Esophagus muscularis mucosa (tissue), 4 donors: ENCODE data around the gene CFAP107. TPM values are rescaled to one million over a fixed set of nuclear protein-coding genes. Genes with fewer than 3 reads are reported as not detected.

Experiments
- DNase-seq: peaks from one replicate; pipeline ENCODE4 v3.0.0-alpha.2; 2017; ENCODE audit errors: extremely low spot score
- H3K27ac ChIP-seq, 4 donors: fragments of 200-600 bp; sonication (generic); replicated peaks in 1 of 4; 1 replicate in 3 of 4; 2 replicates in 1 of 4; pipeline ENCODE4 v1.5.1; 2016 to 2019; ENCODE audit warnings: mild to moderate bottlenecking in 1 of 4
- H3K27me3 ChIP-seq, 4 donors: fragments of 200-600 bp; sonication (generic); one replicate each; pipeline versions ENCODE4 v1.5.1 to v1.6.0; 2016 to 2019
- H3K36me3 ChIP-seq, 4 donors: fragments of 200-600 bp; sonication (generic); one replicate each; pipeline ENCODE4 v1.5.1; 2016 to 2019
- H3K4me1 ChIP-seq, 4 donors: fragments of 200-600 bp; sonication (generic); one replicate each; pipeline ENCODE4 v1.5.1; 2016 to 2019
- H3K4me3 ChIP-seq, 4 donors: fragments of 200-600 bp; sonication (generic); 1 replicate in 2 of 4; 2 replicates in 2 of 4; pipeline ENCODE4 v1.5.1; 2016 to 2019; ENCODE audit warnings: mild to moderate bottlenecking in 4 of 4, moderate library complexity in 1 of 4
- H3K9me3 ChIP-seq, 4 donors: fragments of 200-600 bp; sonication (generic); 1 replicate in 3 of 4; 2 replicates in 1 of 4; pipeline ENCODE4 v1.5.1; 2016 to 2019
- EP300 ChIP-seq: sonication (generic); formaldehyde crosslinking; IDR thresholded peaks from one replicate; pipeline ENCODE4 v1.6.1; 2017; ENCODE audit warnings: antibody characterized with exemption
- POLR2A ChIP-seq: fragments of 450-650 bp; IDR thresholded peaks from one replicate; pipeline ENCODE4 v1.6.1; 2017; ENCODE audit warnings: antibody characterized with exemption, moderate library complexity, mild to moderate bottlenecking, low read depth
- POLR2AphosphoS5 ChIP-seq, 2 donors: sonication (generic); formaldehyde crosslinking; IDR thresholded peaks; one replicate each; pipeline ENCODE4 v1.6.1; 2017; ENCODE audit warnings: antibody characterized with exemption in 2 of 2
- WGBS: methylation state at CpG from one replicate; pipeline ENCODE4 v1.1.5; 2018; 5-methylcytosine and 5-hydroxymethylcytosine counted together
- intact Hi-C: fragments of 100-400 bp; cut with DNase I; formaldehyde crosslinking; loops from one replicate; pipeline ENCODE4 v1.15.1; 2023
- total RNA-seq, 4 donors: library from RNA; depleted of rRNA; stranded (reverse); fragments of >200 nt; gene quantifications; one replicate each; pipeline versions ENCODE4 v1.1.0 to v1.2.1, GENCODE V29; 2016
- TF ChIP-seq, protein P1 (sequence below), 3 experiments: fragments of 200-600 bp in 2 of 3; fragments of 450-650 bp in 1 of 3; sonication (generic) in 2 of 3; IDR thresholded peaks; one replicate each; pipeline ENCODE4 v1.5.1; 2017 to 2019; ENCODE audit warnings: antibody characterized with exemption in 3 of 3, mild to moderate bottlenecking in 2 of 3, moderate library complexity in 1 of 3

CFAP107 gene
- total RNA-seq, 4 donors from 2014 or later, result not detected

DNA sequence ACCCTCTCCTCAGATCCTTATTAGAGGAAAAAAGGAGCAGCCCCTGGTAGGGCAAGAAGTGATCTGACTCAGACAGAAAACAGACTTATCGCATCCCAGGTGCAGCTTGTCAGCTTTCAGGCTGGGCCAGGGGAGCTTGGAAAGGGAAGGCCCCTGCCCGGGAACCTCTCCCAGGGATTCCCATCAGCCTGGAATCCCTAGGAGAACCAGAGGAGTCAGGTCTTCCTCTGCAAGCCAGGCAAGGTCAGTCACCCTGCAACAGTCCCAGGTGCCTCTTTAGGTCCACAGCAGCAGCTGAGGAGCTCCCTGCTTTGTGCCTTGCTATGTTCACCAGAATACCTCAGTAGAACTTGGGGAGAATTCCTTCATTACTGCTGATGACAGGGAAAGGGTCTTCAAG is 24.6 kb downstream of the CFAP107 start:
- peaks cover 0 to 9% (median 0%) of the 10 kb centered on the region in 4 donors for H3K9me3 ChIP-seq
- DNase-seq, result peak; percentile 84
- 74% methylated on average over 2 of the region's 2 CpGs for WGBS

DNA sequence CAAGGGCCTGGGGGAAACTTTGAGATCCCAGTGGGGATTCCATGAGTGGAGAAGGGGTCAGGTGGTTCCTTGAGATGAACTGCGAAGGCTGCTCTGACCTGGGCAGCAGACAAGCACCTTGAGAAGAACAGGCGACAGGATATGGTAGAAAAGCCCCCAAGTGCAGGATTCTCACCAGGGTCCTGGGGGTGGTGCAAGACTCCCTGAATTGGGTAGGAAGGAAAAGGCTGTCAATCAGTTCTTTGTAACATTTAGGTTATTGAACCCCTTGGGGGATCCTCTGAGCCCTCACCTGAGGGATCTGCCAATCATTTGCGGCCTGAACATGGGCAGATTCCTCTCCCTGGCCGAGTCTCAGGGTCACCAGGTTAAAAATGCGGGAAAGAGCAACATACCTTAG is 25.2 kb downstream of the CFAP107 start:
- Histone ChIP-seq H3K4me1 (no peaks in the 10 kb centered on the region), H3K27ac (no peak overlapping the region), H3K9me3 (peaks cover 0 to 8% (median 0%) of the 10 kb centered on the region in 4 donors), H3K4me3 (no peak overlapping the region), H3K36me3 (no peaks in the 10 kb centered on the region), H3K27me3 (peaks cover 0 to 49% (median 0%) of the 10 kb centered on the region in 4 donors)
- peak; percentile 53 for DNase-seq
- 73% methylated on average over 5 of the region's 5 CpGs for WGBS
- TF ChIP-seq POLR2AphosphoS5 (IDR thresholded peaks at IDR 0.05), result no peak
- TF ChIP-seq POLR2A, result no peak
- TF ChIP-seq, protein P1, sequence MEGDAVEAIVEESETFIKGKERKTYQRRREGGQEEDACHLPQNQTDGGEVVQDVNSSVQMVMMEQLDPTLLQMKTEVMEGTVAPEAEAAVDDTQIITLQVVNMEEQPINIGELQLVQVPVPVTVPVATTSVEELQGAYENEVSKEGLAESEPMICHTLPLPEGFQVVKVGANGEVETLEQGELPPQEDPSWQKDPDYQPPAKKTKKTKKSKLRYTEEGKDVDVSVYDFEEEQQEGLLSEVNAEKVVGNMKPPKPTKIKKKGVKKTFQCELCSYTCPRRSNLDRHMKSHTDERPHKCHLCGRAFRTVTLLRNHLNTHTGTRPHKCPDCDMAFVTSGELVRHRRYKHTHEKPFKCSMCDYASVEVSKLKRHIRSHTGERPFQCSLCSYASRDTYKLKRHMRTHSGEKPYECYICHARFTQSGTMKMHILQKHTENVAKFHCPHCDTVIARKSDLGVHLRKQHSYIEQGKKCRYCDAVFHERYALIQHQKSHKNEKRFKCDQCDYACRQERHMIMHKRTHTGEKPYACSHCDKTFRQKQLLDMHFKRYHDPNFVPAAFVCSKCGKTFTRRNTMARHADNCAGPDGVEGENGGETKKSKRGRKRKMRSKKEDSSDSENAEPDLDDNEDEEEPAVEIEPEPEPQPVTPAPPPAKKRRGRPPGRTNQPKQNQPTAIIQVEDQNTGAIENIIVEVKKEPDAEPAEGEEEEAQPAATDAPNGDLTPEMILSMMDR (IDR thresholded peaks at IDR 0.05), result no peak
- no peak for TF ChIP-seq EP300
- intact Hi-C loops, result no loop called here

More for the DNA sequence above, 24.6 kb downstream of the CFAP107 start:
- H3K27me3 ChIP-seq, result peaks cover 0 to 49% (median 0%) of the 10 kb centered on the region in 4 donors
- H3K36me3 ChIP-seq, result no peaks in the 10 kb centered on the region
- no peaks in the 10 kb centered on the region for H3K4me1 ChIP-seq
- TF ChIP-seq POLR2AphosphoS5 (IDR thresholded peaks at IDR 0.05) (no peak), POLR2A (no peak), EP300 (no peak)
- TF ChIP-seq, protein P1 (IDR thresholded peaks at IDR 0.05), result no peak
- H3K27ac ChIP-seq, result no peak overlapping the region
- H3K4me3 ChIP-seq, result no peak overlapping the region
- intact Hi-C loops, result no loop called here

DNA sequence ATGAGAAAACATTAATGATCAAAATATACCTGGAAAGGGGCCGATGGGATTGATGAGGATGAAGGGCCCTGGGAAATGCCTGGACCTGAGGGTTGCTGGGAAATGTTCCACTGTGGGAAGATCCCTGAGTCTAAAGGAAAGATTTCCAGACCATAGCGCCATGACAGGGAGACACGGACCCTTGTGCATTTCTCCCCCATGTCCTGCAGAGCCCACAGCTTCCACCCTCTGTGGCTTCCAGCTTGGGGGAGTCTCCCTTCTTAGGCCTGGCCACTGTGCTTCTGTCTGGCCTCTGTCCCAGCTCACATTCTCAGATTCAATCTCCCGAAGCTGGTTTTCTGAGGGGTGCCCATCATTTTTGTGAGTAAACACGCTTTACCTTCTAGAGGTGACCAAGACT is 26.5 kb downstream of the CFAP107 start:
- 92% methylated on average over 5 of the region's 5 CpGs for WGBS
- Histone ChIP-seq H3K9me3 (no peaks in the 10 kb centered on the region), H3K4me3 (no peak overlapping the region), H3K4me1 (no peaks in the 10 kb centered on the region), H3K27ac (no peak overlapping the region), H3K27me3 (peaks cover 0 to 49% (median 0%) of the 10 kb centered on the region in 4 donors), H3K36me3 (no peaks in the 10 kb centered on the region)
- intact Hi-C loops, result no loop called here
- peak; percentile 75 for DNase-seq
- TF ChIP-seq POLR2AphosphoS5 (IDR thresholded peaks at IDR 0.05) (no peak), EP300 (no peak), POLR2A (no peak)
- TF ChIP-seq, protein P1 (IDR thresholded peaks at IDR 0.05), result no peak

DNA sequence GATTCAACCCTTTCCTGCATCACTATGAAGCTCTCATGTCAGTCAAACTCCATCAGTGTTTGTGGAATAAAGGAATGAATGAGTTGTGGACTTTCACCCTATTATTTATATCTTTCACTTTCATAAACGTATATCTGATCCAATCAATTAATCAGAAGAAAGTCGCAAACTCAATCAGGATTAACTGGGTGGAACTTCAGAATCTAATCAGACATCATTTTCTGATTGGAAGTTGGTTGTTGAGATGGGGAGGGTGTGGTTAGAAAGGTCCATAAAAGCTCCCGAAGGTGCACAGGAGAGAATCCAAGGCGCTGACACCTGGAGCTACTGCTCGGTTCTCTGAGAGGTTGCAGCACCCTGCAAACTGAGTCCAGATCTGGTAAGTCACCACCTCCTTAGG is 27.4 kb downstream of the CFAP107 start, which contains the start of gene PRAMEF12:
Gene PRAMEF12, plus strand, starts transcription at position 301 of the 400 bp plus-strand sequence. CDS start 1,130 bp downstream, outside the sequence.
- TF ChIP-seq, protein P1 (IDR thresholded peaks at IDR 0.05), result no peak
- no peak for TF ChIP-seq POLR2AphosphoS5 (IDR thresholded peaks at IDR 0.05)
- TF ChIP-seq POLR2A, result no peak
- no peak for TF ChIP-seq EP300
- Histone ChIP-seq H3K27me3 (peaks cover 0 to 45% (median 0%) of the 10 kb centered on the region in 4 donors), H3K4me3 (no peak within 1 kb of the TSS), H3K36me3 (no peaks in the 10 kb centered on the region), H3K9me3 (no peaks in the 10 kb centered on the region), H3K27ac (no peak within 1 kb of the TSS), H3K4me1 (no peaks in the 10 kb centered on the region)
- intact Hi-C loops, result no loop called here
- WGBS, result 80% methylated on average over 5 of the region's 5 CpGs
- DNase-seq, result peak; percentile 21

DNA sequence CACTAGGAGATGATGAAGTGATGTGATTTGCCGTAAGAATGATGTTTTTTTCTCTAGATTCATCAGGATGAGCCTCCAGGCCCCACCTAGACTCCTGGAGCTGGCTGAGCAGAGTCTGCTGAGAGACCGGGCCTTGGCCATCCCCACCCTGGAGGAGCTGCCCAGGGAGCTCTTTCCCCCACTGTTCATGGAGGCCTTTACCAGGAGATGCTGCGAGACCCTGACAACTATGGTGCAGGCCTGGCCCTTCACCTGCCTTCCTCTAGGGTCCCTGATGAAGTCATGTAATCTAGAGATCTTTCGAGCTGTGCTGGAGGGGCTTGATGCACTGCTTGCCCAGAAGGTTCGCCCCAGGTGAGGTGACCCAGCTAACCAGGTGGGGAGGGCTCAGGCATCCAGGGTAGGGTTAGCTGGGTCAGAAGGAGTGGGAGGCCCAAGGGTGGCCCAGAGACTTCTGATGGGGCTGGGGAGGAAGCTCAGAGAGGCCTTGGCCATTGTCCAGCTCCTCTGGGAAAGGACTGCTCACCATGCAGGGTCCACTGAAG is 28.9 kb downstream of the CFAP107 start:
- 72% methylated on average over 2 of the region's 5 CpGs for WGBS
- peak; percentile 66 for DNase-seq
- H3K27ac ChIP-seq, result no peak overlapping the region

More for the DNA sequence above, 28.9 kb downstream of the CFAP107 start:
- peaks cover 0 to 32% (median 0%) of the 10 kb centered on the region in 4 donors for H3K27me3 ChIP-seq
- H3K4me1 ChIP-seq, result no peaks in the 10 kb centered on the region
- intact Hi-C loops, result no loop called here
- no peaks in the 10 kb centered on the region for H3K36me3 ChIP-seq
- no peak overlapping the region for H3K4me3 ChIP-seq
- H3K9me3 ChIP-seq, result no peaks in the 10 kb centered on the region
- TF ChIP-seq POLR2AphosphoS5 (IDR thresholded peaks at IDR 0.05), result no peak
- no peak for TF ChIP-seq POLR2A
- TF ChIP-seq, protein P1 (IDR thresholded peaks at IDR 0.05), result no peak
- no peak for TF ChIP-seq EP300
